IMR-90 (cell line): ENCODE results near the gene SEMA6C. TPM values are rescaled to one million over a fixed set of nuclear protein-coding genes. Genes with fewer than 3 reads are reported as not detected.

Source experiments
- ATAC-seq: fragments of 200-7000 bp; cut with Tn5 transposase; 2 replicates; pipeline ENCODE4 v1.9.1; 2020; ENCODE audit warnings: low read depth, mild to moderate bottlenecking, moderate library complexity
- BruUV-seq: library from RNA; stranded (reverse); fragments of 400-500 nt; replicated peaks from 2 replicates; lab custom pipeline; 2021; lab: Mats Ljungman, UMichigan
- CTCF ChIA-PET: fragments of 300-600 bp; formaldehyde crosslinking; extraction: SDS; loops from one replicate; lab custom pipeline; 2021; ENCODE audit warnings: antibody characterized with exemption; lab: Yijun Ruan, JAX
- POLR2A ChIA-PET: fragments of 300-600 bp; sonication (Branson Sonifier 250); formaldehyde crosslinking; loops from one replicate; lab custom pipeline; 2022; ENCODE audit warnings: antibody characterized with exemption; ENCODE audit not compliant: unreplicated experiment; lab: Charles Lee
- DNase-seq: peaks from one replicate; pipeline ENCODE4 v3.0.0; 2013
- H2AFZ ChIP-seq: replicated peaks from 2 replicates; pipeline ENCODE3; 2013; ENCODE audit warnings: low read length, mild to moderate bottlenecking; ENCODE audit not compliant: poor library complexity
- H2AK5ac ChIP-seq: 2 replicates; pipeline ENCODE4 v1.6.1; 2013; ENCODE audit warnings: low read depth, low read length, inconsistent platforms
- H2AK9ac ChIP-seq: replicated peaks from 2 replicates; pipeline ENCODE3; 2013; ENCODE audit warnings: mild to moderate bottlenecking, low read depth, low read length, moderate library complexity; ENCODE audit not compliant: poor library complexity
- H2BK120ac ChIP-seq: 2 replicates; pipeline ENCODE4 v1.6.1; 2013; ENCODE audit warnings: low read depth, low read length, inconsistent platforms
- H2BK15ac ChIP-seq: 3 replicates; pipeline ENCODE4 v1.6.1; 2013; ENCODE audit warnings: low read depth, low read length, inconsistent platforms
- H2BK20ac ChIP-seq: 2 replicates; pipeline ENCODE4 v1.6.1; 2013; ENCODE audit warnings: low read depth, mild to moderate bottlenecking, inconsistent platforms, low read length, moderate library complexity
- H2BK5ac ChIP-seq: 2 replicates; pipeline ENCODE4 v1.6.1; 2013; ENCODE audit warnings: mild to moderate bottlenecking, low read depth, low read length, inconsistent platforms; ENCODE audit not compliant: poor library complexity, severe bottlenecking
- H3K14ac ChIP-seq: replicated peaks from 2 replicates; pipeline ENCODE4 v1.6.1; 2013; ENCODE audit warnings: low read depth, low read length, inconsistent platforms
- H3K18ac ChIP-seq: 2 replicates; pipeline ENCODE4 v1.6.1; 2013; ENCODE audit warnings: low read depth, low read length, control low read depth
- H3K23ac ChIP-seq: 2 replicates; pipeline ENCODE4 v1.6.1; 2013; ENCODE audit warnings: low read depth, low read length, inconsistent platforms
- H3K27ac ChIP-seq: 2 replicates; pipeline ENCODE4 v1.5.1; 2013; ENCODE audit warnings: mild to moderate bottlenecking, control low read depth, low read length; ENCODE audit not compliant: insufficient read depth
- H3K27me3 ChIP-seq: 2 replicates; pipeline ENCODE4 v1.6.1; 2013; ENCODE audit warnings: low read length; ENCODE audit not compliant: control insufficient read depth, insufficient read depth
- H3K36me3 ChIP-seq: 2 replicates; pipeline ENCODE4 v1.6.1; 2013; ENCODE audit warnings: low read length, mixed read lengths; ENCODE audit not compliant: control insufficient read depth, insufficient read depth
- H3K4ac ChIP-seq: 2 replicates; pipeline ENCODE4 v1.6.1; 2013; ENCODE audit warnings: low read depth, low read length, inconsistent platforms
- H3K4me1 ChIP-seq: 2 replicates; pipeline ENCODE4 v1.6.1; 2013; ENCODE audit warnings: low read length, mixed read lengths; ENCODE audit not compliant: control insufficient read depth, insufficient read depth
- H3K4me2 ChIP-seq: 2 replicates; pipeline ENCODE4 v1.6.1; 2013; ENCODE audit warnings: low read depth, mild to moderate bottlenecking, control low read depth, low read length, moderate library complexity
- H3K4me3 ChIP-seq: 2 replicates; pipeline ENCODE4 v1.5.1; 2013; ENCODE audit warnings: low read depth, mild to moderate bottlenecking, control low read depth, low read length, moderate library complexity; ENCODE audit not compliant: insufficient read depth
- H3K56ac ChIP-seq: 2 replicates; pipeline ENCODE4 v1.6.1; 2013; ENCODE audit warnings: low read length, inconsistent platforms; ENCODE audit not compliant: insufficient read depth; ENCODE audit errors: extremely low read depth
- H3K79me1 ChIP-seq, 2 experiments: 2 replicates each; pipeline ENCODE4 v1.6.1; 2013; ENCODE audit warnings: low read length in 2 of 2, inconsistent platforms in 1 of 2, low read depth in 1 of 2
- H3K9ac ChIP-seq: 2 replicates; pipeline ENCODE4 v1.6.1; 2013; ENCODE audit warnings: low read depth, low read length, control low read depth
- H3K9me1 ChIP-seq: 2 replicates; pipeline ENCODE4 v1.6.1; 2013; ENCODE audit warnings: low read length, inconsistent platforms; ENCODE audit not compliant: insufficient read depth
- H3K9me3 ChIP-seq: 2 replicates; pipeline ENCODE4 v1.6.1; 2013; ENCODE audit warnings: low read length; ENCODE audit not compliant: control insufficient read depth, insufficient read depth
- H4K20me1 ChIP-seq: 2 replicates; pipeline ENCODE4 v1.6.1; 2013; ENCODE audit warnings: low read length, inconsistent platforms; ENCODE audit not compliant: insufficient read depth
- H4K5ac ChIP-seq: 2 replicates; pipeline ENCODE4 v1.6.1; 2013; ENCODE audit warnings: mild to moderate bottlenecking, low read depth, low read length, control low read depth
- H4K8ac ChIP-seq, 2 experiments: 2 replicates each; pipeline ENCODE4 v1.6.1; 2013; ENCODE audit warnings: low read depth in 2 of 2, low read length in 2 of 2, control low read depth in 1 of 2, inconsistent platforms in 1 of 2
- H4K91ac ChIP-seq: 2 replicates; pipeline ENCODE4 v1.6.1; 2013; ENCODE audit warnings: low read depth, low read length, inconsistent platforms; ENCODE audit not compliant: insufficient read depth
- BHLHE40 ChIP-seq: fragments of 150-350 bp; IDR thresholded peaks from 2 replicates; pipeline ENCODE4 v1.6.1; 2016; ENCODE audit warnings: mild to moderate bottlenecking, low read depth, low read length
- CEBPB ChIP-seq: IDR thresholded peaks from 2 replicates; pipeline ENCODE4 v1.6.1; 2012; ENCODE audit warnings: low read depth, low read length, improper control_type of control experiment
- CHD1 ChIP-seq: IDR thresholded peaks from 2 replicates; pipeline ENCODE4 v1.6.1; 2012; ENCODE audit warnings: low read depth, low read length, improper control_type of control experiment
- ELK1 ChIP-seq: fragments of 150-350 bp; IDR thresholded peaks from 2 replicates; pipeline ENCODE4 v1.6.1; 2016; ENCODE audit warnings: low read depth, mild to moderate bottlenecking, low read length, moderate library complexity, borderline replicate concordance
- FOS ChIP-seq: fragments of 150-350 bp; IDR thresholded peaks from 2 replicates; pipeline ENCODE4 v1.6.1; 2016; ENCODE audit warnings: low read depth, low read length
- MAFK ChIP-seq: IDR thresholded peaks from 2 replicates; pipeline ENCODE4 v1.6.1; 2012; ENCODE audit warnings: low read depth, low read length, improper control_type of control experiment
- MAZ ChIP-seq: IDR thresholded peaks from 2 replicates; pipeline ENCODE4 v1.6.1; 2012; ENCODE audit warnings: low read depth, mild to moderate bottlenecking, low read length, improper control_type of control experiment, moderate library complexity, borderline replicate concordance
- MXI1 ChIP-seq: IDR thresholded peaks from 2 replicates; pipeline ENCODE4 v1.6.1; 2012; ENCODE audit warnings: low read depth, mild to moderate bottlenecking, low read length, moderate library complexity, borderline replicate concordance
- NFE2L2 ChIP-seq: fragments of 150-350 bp; IDR thresholded peaks from 2 replicates; pipeline ENCODE4 v1.6.1; 2016; ENCODE audit warnings: low read depth, mild to moderate bottlenecking, low read length
- POLR2A ChIP-seq: IDR thresholded peaks from 2 replicates; pipeline ENCODE4 v1.6.1; 2012; ENCODE audit warnings: mild to moderate bottlenecking, low read depth, low read length
- RAD21 ChIP-seq: IDR thresholded peaks from 2 replicates; pipeline ENCODE4 v1.6.1; 2012; ENCODE audit warnings: low read length, improper control_type of control experiment
- RCOR1 ChIP-seq: IDR thresholded peaks from 2 replicates; pipeline ENCODE4 v1.6.1; 2012; ENCODE audit warnings: mild to moderate bottlenecking, low read length, improper control_type of control experiment; ENCODE audit not compliant: insufficient replicate concordance
- RFX5 ChIP-seq: IDR thresholded peaks from 2 replicates; pipeline ENCODE4 v1.8.0; 2012; ENCODE audit warnings: low read depth, mild to moderate bottlenecking, low read length, moderate library complexity
- USF2 ChIP-seq: fragments of 150-350 bp; IDR thresholded peaks from 2 replicates; pipeline ENCODE4 v1.6.1; 2017; ENCODE audit warnings: mild to moderate bottlenecking, antibody characterized with exemption, low read length, low read depth
- WGBS, 2 experiments: methylation state at CpG; one replicate each; pipeline versions ENCODE4 v1.1.5 to v1.1.7; 2013; ENCODE audit warnings: missing lambda C conversion rate in 2 of 2; ENCODE audit not compliant: insufficient read length in 1 of 2; ENCODE audit errors: extremely low coverage in 2 of 2; 5-methylcytosine and 5-hydroxymethylcytosine counted together
- dilution Hi-C: fragments of 300-500 bp; cut with HindIII; formaldehyde crosslinking; loops from one replicate; pipeline ENCODE4 v1.14.3; 2018; ENCODE audit warnings: low sequenced_read_pairs; ENCODE audit not compliant: unreplicated experiment
- in situ Hi-C: fragments of 300-500 bp; cut with MboI; formaldehyde crosslinking; loops from 3 replicates; pipeline ENCODE4 v1.14.3; 2019; ENCODE audit warnings: low sequenced_read_pairs, inconsistent platforms, mixed read lengths
- intact Hi-C: fragments of 100-400 bp; cut with micrococcal nuclease; formaldehyde crosslinking; loops from 2 replicates; pipeline ENCODE4 v1.10.0; 2022
- polyA plus RNA-seq, 3 experiments: library from polyadenylated mRNA; depleted of rRNA; stranded (reverse); fragments of >200 nt; gene quantifications; 2 replicates each; pipeline ENCODE4 v1.2.3, GENCODE V29; 2012; ENCODE audit warnings: low replicate concordance in 1 of 3
- total RNA-seq: library from RNA; depleted of rRNA; stranded (reverse); fragments of >200 nt; gene quantifications from 2 replicates; pipeline ENCODE4 v1.2.3, GENCODE V29; 2012
- TF ChIP-seq, protein P1 (sequence below): conservative IDR thresholded peaks from 2 replicates; pipeline ENCODE4 v1.5.1; 2012; ENCODE audit warnings: mild to moderate bottlenecking, low read depth, low read length, improper control_type of control experiment

The SEMA6C gene
- total and polyA plus RNA-seq, 2 of the 4 experiments (the other 2 are of a cell fraction): 0.36 to 2.0 TPM

- WGBS, 2 experiments: no CpG with 5 or more reads among the region's 5 CpGs
- ChIA-PET POLR2A (no interaction called here), CTCF (no interaction called here)
- Histone ChIP-seq H3K56ac (no peak overlapping the region), H3K4ac (no peak overlapping the region), H3K27ac (no peak overlapping the region), H3K27me3 (no peaks in the 10 kb centered on the region), H3K4me2 (no peak overlapping the region), H2AK9ac (no peak overlapping the region), H4K91ac (no peak overlapping the region), H3K14ac (no peak overlapping the region), H2BK15ac (no peak overlapping the region), H2BK20ac (no peak overlapping the region), H3K9me1 (no peaks in the 10 kb centered on the region), H3K23ac (no peak overlapping the region), H2AFZ (no peak overlapping the region), H3K36me3 (peaks cover 6% of the 10 kb centered on the region), H4K5ac (no peak overlapping the region), H3K79me1 (no peaks in the 10 kb centered on the region), H3K9ac (no peak overlapping the region), H2BK5ac (no peak overlapping the region), H2AK5ac (no peak overlapping the region), H3K9me3 (no peaks in the 10 kb centered on the region), H4K20me1 (no peaks in the 10 kb centered on the region), H4K8ac (no peak overlapping the region), H3K18ac (no peak overlapping the region), H3K4me3 (no peak overlapping the region), H3K4me1 (no peaks in the 10 kb centered on the region), H2BK120ac (no peak overlapping the region)
- dilution Hi-C loops: no loop called here
- ATAC-seq (no peak), DNase-seq (no peak)
- BruUV-seq: no TSS peak
- intact Hi-C loops: no loop called here
- in situ Hi-C loops: no loop called here
- TF ChIP-seq RCOR1 (no peak), NFE2L2 (no peak), CEBPB (no peak), MXI1 (no peak), BHLHE40 (no peak), FOS (no peak), ELK1 (no peak), CHD1 (no peak), POLR2A (no peak), RAD21 (no peak), RFX5 (no peak), MAZ (no peak), MAFK (no peak), USF2 (no peak)
- TF ChIP-seq, protein P1, sequence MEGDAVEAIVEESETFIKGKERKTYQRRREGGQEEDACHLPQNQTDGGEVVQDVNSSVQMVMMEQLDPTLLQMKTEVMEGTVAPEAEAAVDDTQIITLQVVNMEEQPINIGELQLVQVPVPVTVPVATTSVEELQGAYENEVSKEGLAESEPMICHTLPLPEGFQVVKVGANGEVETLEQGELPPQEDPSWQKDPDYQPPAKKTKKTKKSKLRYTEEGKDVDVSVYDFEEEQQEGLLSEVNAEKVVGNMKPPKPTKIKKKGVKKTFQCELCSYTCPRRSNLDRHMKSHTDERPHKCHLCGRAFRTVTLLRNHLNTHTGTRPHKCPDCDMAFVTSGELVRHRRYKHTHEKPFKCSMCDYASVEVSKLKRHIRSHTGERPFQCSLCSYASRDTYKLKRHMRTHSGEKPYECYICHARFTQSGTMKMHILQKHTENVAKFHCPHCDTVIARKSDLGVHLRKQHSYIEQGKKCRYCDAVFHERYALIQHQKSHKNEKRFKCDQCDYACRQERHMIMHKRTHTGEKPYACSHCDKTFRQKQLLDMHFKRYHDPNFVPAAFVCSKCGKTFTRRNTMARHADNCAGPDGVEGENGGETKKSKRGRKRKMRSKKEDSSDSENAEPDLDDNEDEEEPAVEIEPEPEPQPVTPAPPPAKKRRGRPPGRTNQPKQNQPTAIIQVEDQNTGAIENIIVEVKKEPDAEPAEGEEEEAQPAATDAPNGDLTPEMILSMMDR: no peak
Measured at GRCh38 chr1:151113877-151114276, 32.6 kb downstream of the SEMA6C start.
